Left ventricle myocardium inferior (tissue), 1 donor: ENCODE data around the gene SNRNP25. TPM values are rescaled to one million over a fixed set of nuclear protein-coding genes. Genes with fewer than 3 reads are reported as not detected.
"Not testable (repeated sequence)": the region's sequence is repeated elsewhere in the genome, so short reads cannot be mapped to it uniquely, and the experiment has no call there.

Source experiments
- DNase-seq: peaks from one replicate; pipeline ENCODE4 v3.0.0-alpha.2; 2020
- H3K27ac ChIP-seq: fragments of 200-600 bp; replicated peaks from 2 replicates; pipeline ENCODE4 v1.8.0; 2021
- H3K27me3 ChIP-seq: fragments of 200-600 bp; 2 replicates; pipeline ENCODE4 v1.8.0; 2021; ENCODE audit warnings: low read depth
- H3K36me3 ChIP-seq: fragments of 200-600 bp; 2 replicates; pipeline ENCODE4 v1.8.0; 2021
- H3K4me1 ChIP-seq: fragments of 200-600 bp; 2 replicates; pipeline ENCODE4 v1.8.0; 2021
- H3K4me3 ChIP-seq: fragments of 200-600 bp; 2 replicates; pipeline ENCODE4 v1.8.0; 2021; ENCODE audit warnings: mild to moderate bottlenecking, moderate library complexity
- H3K9me3 ChIP-seq: fragments of 200-600 bp; replicated peaks from 2 replicates; pipeline ENCODE4 v1.8.0; 2021
- intact Hi-C: fragments of 100-400 bp; cut with micrococcal nuclease; formaldehyde crosslinking; loops from one replicate; pipeline ENCODE4 v1.11.0; 2022
- total RNA-seq: library from RNA; stranded (reverse); fragmentation: NEBNext Ultra II Directional; extraction: Animal tissue kit (Norgen Biotek cat#: 25700); gene quantifications from one replicate; pipeline ENCODE4 v1.2.1, GENCODE V29; 2021
- TF ChIP-seq, protein P1 (sequence below): fragments of 200-600 bp; IDR thresholded peaks from 2 replicates; pipeline ENCODE4 v1.8.0; 2021; ENCODE audit warnings: antibody characterized with exemption, mild to moderate bottlenecking, borderline replicate concordance
- donor health status: DM: no; HTN: yes; CAD: no; lungs with severe emphysema.

The SNRNP25 gene
- total RNA-seq, 1 donor from 2014 or later = 71.2 TPM

DNA sequence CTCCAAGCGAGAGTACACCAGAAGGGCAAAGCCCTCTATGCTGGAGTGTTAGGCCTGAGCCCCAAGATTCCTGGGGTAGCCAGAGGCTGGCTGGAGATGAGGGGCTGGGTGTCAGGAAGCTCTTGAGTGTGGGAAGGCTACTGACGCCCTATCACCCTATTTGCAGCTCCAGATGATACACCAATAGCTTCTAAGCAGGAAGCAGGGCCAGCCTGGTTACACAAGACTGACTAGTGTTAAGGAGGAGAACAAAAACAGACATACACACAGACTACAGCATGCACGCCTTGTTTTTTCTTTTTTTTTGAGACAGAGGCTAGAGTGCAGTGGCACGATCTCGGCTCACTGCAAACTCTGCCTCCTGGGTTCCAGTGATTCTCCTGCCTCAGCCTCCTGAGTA lies 16.1 kb upstream of the SNRNP25 start:
- H3K4me3 ChIP-seq = no peak overlapping the region
- TF ChIP-seq, protein P1, sequence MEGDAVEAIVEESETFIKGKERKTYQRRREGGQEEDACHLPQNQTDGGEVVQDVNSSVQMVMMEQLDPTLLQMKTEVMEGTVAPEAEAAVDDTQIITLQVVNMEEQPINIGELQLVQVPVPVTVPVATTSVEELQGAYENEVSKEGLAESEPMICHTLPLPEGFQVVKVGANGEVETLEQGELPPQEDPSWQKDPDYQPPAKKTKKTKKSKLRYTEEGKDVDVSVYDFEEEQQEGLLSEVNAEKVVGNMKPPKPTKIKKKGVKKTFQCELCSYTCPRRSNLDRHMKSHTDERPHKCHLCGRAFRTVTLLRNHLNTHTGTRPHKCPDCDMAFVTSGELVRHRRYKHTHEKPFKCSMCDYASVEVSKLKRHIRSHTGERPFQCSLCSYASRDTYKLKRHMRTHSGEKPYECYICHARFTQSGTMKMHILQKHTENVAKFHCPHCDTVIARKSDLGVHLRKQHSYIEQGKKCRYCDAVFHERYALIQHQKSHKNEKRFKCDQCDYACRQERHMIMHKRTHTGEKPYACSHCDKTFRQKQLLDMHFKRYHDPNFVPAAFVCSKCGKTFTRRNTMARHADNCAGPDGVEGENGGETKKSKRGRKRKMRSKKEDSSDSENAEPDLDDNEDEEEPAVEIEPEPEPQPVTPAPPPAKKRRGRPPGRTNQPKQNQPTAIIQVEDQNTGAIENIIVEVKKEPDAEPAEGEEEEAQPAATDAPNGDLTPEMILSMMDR = no peak
- peaks cover 6% of the 10 kb centered on the region for H3K4me1 ChIP-seq
- intact Hi-C loops = no loop called here
- no peak for DNase-seq
- H3K27ac ChIP-seq = no peak overlapping the region
- no peaks in the 10 kb centered on the region for H3K9me3 ChIP-seq
- no peaks in the 10 kb centered on the region for H3K27me3 ChIP-seq
- H3K36me3 ChIP-seq = no peaks in the 10 kb centered on the region

DNA sequence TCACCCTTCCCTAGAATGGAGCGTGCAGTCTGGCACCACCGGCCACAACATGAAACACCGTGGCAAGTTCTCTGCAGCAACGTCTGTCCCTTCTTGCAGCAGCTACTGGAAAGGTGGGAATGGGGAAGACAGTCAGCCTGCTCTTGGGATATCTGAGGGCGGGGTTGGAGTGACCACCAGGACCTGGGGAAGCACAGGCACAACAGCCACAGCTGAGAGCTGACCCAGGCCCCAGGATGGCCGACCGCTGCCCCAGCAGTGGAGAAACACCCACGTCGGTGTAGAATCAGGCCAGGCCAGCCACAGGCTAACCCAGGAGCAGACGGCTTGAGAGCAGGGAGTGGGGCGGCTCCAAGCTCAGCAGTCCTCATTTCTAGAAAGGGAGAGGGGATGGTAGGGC lies 15.4 kb upstream of the SNRNP25 start:
- H3K4me3 ChIP-seq, H3K4me1 ChIP-seq, H3K27ac ChIP-seq, H3K27me3 ChIP-seq, H3K36me3 ChIP-seq, intact Hi-C loops, DNase-seq, H3K9me3 ChIP-seq: not testable (repeated sequence)

DNA sequence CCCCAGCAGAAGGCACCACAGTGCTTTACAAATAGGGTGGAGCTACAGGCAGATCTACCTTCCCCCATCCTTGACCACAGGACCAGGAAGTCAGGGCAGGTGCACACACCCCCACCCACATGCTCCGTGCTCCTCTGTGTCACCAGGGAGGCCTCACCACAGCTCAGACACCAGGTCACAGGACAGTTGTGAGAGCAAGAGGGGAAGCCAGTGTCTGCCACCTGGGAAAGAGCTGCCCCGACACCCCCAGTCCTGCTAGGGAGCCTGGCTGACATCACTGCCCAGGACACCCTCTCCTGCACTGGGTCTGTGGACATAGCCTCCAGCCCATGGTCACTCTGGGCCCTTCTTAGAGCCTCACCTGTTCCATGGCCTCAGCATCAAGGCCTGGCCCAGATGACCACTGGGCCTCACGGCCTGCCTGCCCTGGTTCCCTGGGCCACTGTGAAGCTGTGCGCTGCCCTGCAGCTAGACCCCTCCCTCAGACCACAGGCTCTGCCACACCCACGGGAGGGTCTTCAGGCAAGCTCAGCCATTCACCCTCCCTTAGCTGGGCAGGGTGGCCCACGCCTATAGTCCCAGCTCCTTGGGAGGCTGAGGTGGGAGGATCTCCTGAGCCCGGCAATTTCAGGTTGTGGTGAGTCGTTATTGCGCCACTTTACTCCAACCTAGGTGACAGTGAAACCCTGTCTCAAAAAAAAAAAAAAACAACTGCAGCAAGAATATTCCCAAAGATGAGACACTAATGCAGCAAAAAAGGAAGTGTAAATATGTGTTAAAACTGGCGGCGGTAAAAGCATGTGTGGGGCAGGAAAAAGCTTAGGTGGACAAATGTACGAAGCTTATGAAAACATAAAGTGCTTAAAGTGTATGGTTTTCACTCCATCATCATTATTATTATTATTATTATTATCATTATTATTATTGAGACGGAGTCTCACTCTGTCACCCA lies 14.4 kb upstream of the SNRNP25 start:
- Histone ChIP-seq H3K9me3 (no peaks in the 10 kb centered on the region), H3K36me3 (no peaks in the 10 kb centered on the region), H3K27ac (no peak overlapping the region), H3K4me1 (peaks cover 6% of the 10 kb centered on the region), H3K27me3 (no peaks in the 10 kb centered on the region), H3K4me3 (no peak overlapping the region)
- TF ChIP-seq, protein P1 = no peak
- intact Hi-C loops = no loop called here
- no peak for DNase-seq

GRCh38 chr16:41439-42068 lies 12.1 kb upstream of the SNRNP25 start:
- Histone ChIP-seq H3K4me1 (no peaks in the 10 kb centered on the region), H3K27me3 (no peaks in the 10 kb centered on the region), H3K9me3 (no peaks in the 10 kb centered on the region), H3K4me3 (peak overlapping the region; percentile 56), H3K36me3 (peaks cover 9% of the 10 kb centered on the region), H3K27ac (no peak overlapping the region)
- TF ChIP-seq, protein P1 = no peak
- intact Hi-C loops = no loop called here
- DNase-seq = no peak

GRCh38 chr16:42069-42457 lies 11.6 kb upstream of the SNRNP25 start:
- no peak for DNase-seq
- no peak overlapping the region for H3K27ac ChIP-seq
- TF ChIP-seq, protein P1 = no peak
- peaks cover 13% of the 10 kb centered on the region for H3K36me3 ChIP-seq
- peak overlapping the region; percentile 56 for H3K4me3 ChIP-seq
- H3K4me1 ChIP-seq = no peaks in the 10 kb centered on the region
- no peaks in the 10 kb centered on the region for H3K9me3 ChIP-seq
- intact Hi-C loops = no loop called here
- H3K27me3 ChIP-seq = no peaks in the 10 kb centered on the region

- Histone ChIP-seq H3K4me1 (no peaks in the 10 kb centered on the region), H3K27me3 (no peaks in the 10 kb centered on the region)
- intact Hi-C loops = no loop called here
These were observed 10.9 kb upstream of the SNRNP25 start for GRCh38 chr16:42691-43090.

More at GRCh38 chr16:42691-43090, 10.9 kb upstream of the SNRNP25 start:
- peaks cover 18% of the 10 kb centered on the region for H3K36me3 ChIP-seq
- DNase-seq = no peak
- H3K9me3 ChIP-seq = no peaks in the 10 kb centered on the region
- TF ChIP-seq, protein P1 = no peak
- no peak overlapping the region for H3K4me3 ChIP-seq
- no peak overlapping the region for H3K27ac ChIP-seq
